Kidney (tissue), 14 donors: ENCODE measurements around the gene POLR3A. TPM values are rescaled to one million over a fixed set of nuclear protein-coding genes. Genes with fewer than 3 reads are reported as not detected.

Source experiments
- DNase-seq, 5 donors: peaks; one replicate each; pipeline ENCODE4 v3.0.0-alpha.2; 2013 to 2020
- FAIRE-seq: peaks from 2 replicates; lab custom pipeline; 2012; peaks lifted over from hg19 to GRCh38; lab: Jason Lieb, UNC
- H3K27ac ChIP-seq, 2 donors: one replicate each; pipeline ENCODE4 v1.7.0; 2013; ENCODE audit warnings: low read depth in 2 of 2, low read length in 2 of 2, inconsistent platforms in 1 of 2
- H3K27me3 ChIP-seq: one replicate; pipeline ENCODE4 v1.7.1; 2013; ENCODE audit warnings: low read length, inconsistent platforms; ENCODE audit not compliant: control insufficient read depth, insufficient read depth
- H3K36me3 ChIP-seq, 3 donors: one replicate each; pipeline versions ENCODE4 v1.7.0 to v1.7.1; 2013; ENCODE audit warnings: low read length in 3 of 3, control low read depth in 1 of 3, inconsistent platforms in 1 of 3; ENCODE audit not compliant: insufficient read depth in 3 of 3, control insufficient read depth in 2 of 3
- H3K4me1 ChIP-seq, 3 donors: one replicate each; pipeline versions ENCODE4 v1.7.0 to v1.7.1; 2013; ENCODE audit warnings: low read length in 3 of 3, inconsistent platforms in 1 of 3, low read depth in 1 of 3; ENCODE audit not compliant: control insufficient read depth in 2 of 3, insufficient read depth in 2 of 3
- H3K4me3 ChIP-seq, 3 donors: one replicate each; pipeline versions ENCODE4 v1.7.0 to v1.8.1; 2013; ENCODE audit warnings: low read length in 3 of 3, control low read depth in 1 of 3, inconsistent platforms in 1 of 3
- H3K9ac ChIP-seq, 3 donors: one replicate each; pipeline versions ENCODE4 v1.7.0 to v1.7.1; 2013; ENCODE audit warnings: low read length in 3 of 3, control low read depth in 1 of 3, inconsistent platforms in 1 of 3
- H3K9me3 ChIP-seq, 3 donors: one replicate each; pipeline versions ENCODE4 v1.7.0 to v1.7.1; 2013; ENCODE audit warnings: low read length in 3 of 3, control low read depth in 1 of 3, inconsistent platforms in 1 of 3; ENCODE audit not compliant: control insufficient read depth in 2 of 3, insufficient read depth in 1 of 3
- CTCF ChIP-seq: IDR thresholded peaks from 3 replicates; pipeline ENCODE4 v1.5.1; 2012; ENCODE audit warnings: mild to moderate bottlenecking, moderate library complexity, borderline replicate concordance; ENCODE audit not compliant: insufficient read depth; ENCODE audit errors: extremely low read depth
- intact Hi-C: fragments of 100-400 bp; cut with DNase I; formaldehyde crosslinking; loops from one replicate; pipeline ENCODE4 v1.11.1; 2022
- polyA plus RNA-seq: library from polyadenylated mRNA; stranded (reverse); fragments of 350-450 nt; fragmentation: Illumina TruSeq; extraction: RNeasy Lipid Tissue Mini Kit (QIAGEN cat#74804); gene quantifications from one replicate; pipeline ENCODE4 v1.2.3, GENCODE V29; 2014; ENCODE audit warnings: low read depth, low replicate concordance; ENCODE audit not compliant: insufficient read depth
- total RNA-seq: library from RNA; stranded (reverse); fragmentation: NEBNext Ultra II Directional; extraction: Animal tissue kit (Norgen Biotek cat#: 25700); gene quantifications from one replicate; pipeline ENCODE4 v1.2.1, GENCODE V29; 2021
- donor health status: control.
- donor health status: control.
- donor health status: control.
- donor health status: control.
- donor health status: control.
- donor health status: DM: yes; HTN: yes; CAD: no.
- donor health status: Normal renal cell carcinoma (clear cell type).

Gene POLR3A
- total and polyA plus RNA-seq, 2 donors from 2014 or later, result 4.9 to 13.3 TPM

GRCh38 chr10:78021201-78021600 lies 8.1 kb downstream of the POLR3A start:
- Histone ChIP-seq H3K9ac (no peak overlapping the region), H3K9me3 (no peaks in the 10 kb centered on the region), H3K27me3 (no peaks in the 10 kb centered on the region), H3K27ac (no peak overlapping the region), H3K4me3 (no peak overlapping the region), H3K4me1 (no peaks in the 10 kb centered on the region), H3K36me3 (peaks cover 9 to 67% (median 52%) of the 10 kb centered on the region in 3 donors)
- intact Hi-C loops, result no loop called here
- no peak for FAIRE-seq
- TF ChIP-seq CTCF, result no peak
- DNase-seq, result no peak

GRCh38 chr10:78019264-78019663 lies 10.1 kb downstream of the POLR3A start:
- Histone ChIP-seq H3K9ac (no peak overlapping the region), H3K4me3 (no peak overlapping the region), H3K27me3 (no peaks in the 10 kb centered on the region), H3K9me3 (no peaks in the 10 kb centered on the region), H3K4me1 (no peaks in the 10 kb centered on the region), H3K27ac (no peak overlapping the region), H3K36me3 (peaks cover 4 to 49% (median 42%) of the 10 kb centered on the region in 3 donors)
- FAIRE-seq (no peak), DNase-seq (no peak)
- TF ChIP-seq CTCF, result no peak
- intact Hi-C loops, result no loop called here

- no peak for FAIRE-seq
Observed at GRCh38 chr10:78017856-78018255, 11.5 kb downstream of the POLR3A start.

More at GRCh38 chr10:78017856-78018255, 11.5 kb downstream of the POLR3A start:
- Histone ChIP-seq H3K36me3 (peaks cover 4 to 51% (median 42%) of the 10 kb centered on the region in 3 donors), H3K27me3 (no peaks in the 10 kb centered on the region), H3K9ac (no peak overlapping the region), H3K4me1 (no peaks in the 10 kb centered on the region), H3K9me3 (no peaks in the 10 kb centered on the region), H3K27ac (no peak overlapping the region), H3K4me3 (no peak overlapping the region)
- no peak for TF ChIP-seq CTCF
- intact Hi-C loops, result no loop called here
- DNase-seq, result no peak
